ENCODE measurements around the gene LRTM2. TPM values are rescaled to one million over a fixed set of nuclear protein-coding genes. Genes with fewer than 3 reads are reported as not detected.

LRTM2 gene
- total RNA-seq, 2 donors from 2014 or later, result 0.14 TPM; not detected in 1

DNA sequence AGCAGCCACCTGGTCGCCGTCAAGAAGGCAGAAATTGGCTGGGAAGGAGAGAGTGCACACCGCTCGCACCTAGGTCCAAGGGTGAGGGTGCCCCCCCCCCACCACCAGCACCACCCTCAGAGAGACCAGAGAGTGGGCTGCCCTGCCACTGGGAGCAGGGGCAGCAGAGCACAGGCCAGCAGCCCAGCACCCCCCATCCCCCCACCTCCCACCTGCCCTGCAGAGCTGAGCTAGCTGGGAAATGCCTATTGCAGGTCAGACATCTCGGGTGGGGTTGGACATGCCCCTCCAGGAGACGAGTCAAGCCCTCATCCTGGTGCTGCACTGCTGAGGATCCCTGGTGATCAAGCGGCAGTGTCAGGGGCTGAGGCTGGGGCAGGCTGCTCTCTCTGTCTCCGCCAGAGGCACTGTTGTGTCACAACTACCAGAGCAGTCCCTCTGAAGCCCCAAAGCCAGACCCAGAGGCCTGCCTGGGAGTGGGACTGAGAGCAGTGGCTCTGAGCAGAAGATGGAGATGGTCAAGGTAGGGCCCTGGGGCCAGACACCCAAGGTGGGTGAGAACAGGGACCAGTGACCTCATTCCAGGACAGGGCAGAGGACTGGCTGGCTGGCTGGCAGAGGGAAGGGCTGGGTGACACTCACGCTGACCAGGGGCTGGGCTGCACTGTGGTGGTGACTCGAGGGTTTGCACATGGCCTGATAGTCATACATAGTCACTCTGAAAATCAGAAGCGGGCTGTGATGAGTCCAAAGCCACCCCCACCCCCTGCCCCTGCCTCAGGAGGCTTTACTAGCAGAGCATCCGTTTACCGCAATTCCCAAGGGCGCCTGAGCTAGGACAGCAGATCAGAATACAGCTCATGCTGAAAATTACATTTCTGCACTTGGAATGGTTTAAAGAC is 19.7 kb upstream of the LRTM2 start:
- Mint-ChIP-seq H3K9me3 (peaks cover 0 to 1% of the 10 kb centered on the region in 2 donors), H3K27me3 (ENCODE audit: low read depth) (no peaks in the 10 kb centered on the region), H3K36me3 (ENCODE audit: insufficient read depth in 2 of 2) (peaks cover 0 to 2% of the 10 kb centered on the region in 2 donors), H3K4me1 (ENCODE audit: low read depth) (peaks cover 12% of the 10 kb centered on the region), H3K27ac (no peak overlapping the region), H3K4me3 (no peak overlapping the region)
- DNase-seq (no peak), ATAC-seq (replicated peaks in 1 of 2) (no peak)

- Mint-ChIP-seq H3K27me3 (ENCODE audit: low read depth) (no peaks in the 10 kb centered on the region), H3K36me3 (ENCODE audit: insufficient read depth in 2 of 2) (no peaks in the 10 kb centered on the region), H3K27ac (no peak overlapping the region), H3K4me3 (no peak overlapping the region), H3K9me3 (peaks cover 0 to 1% of the 10 kb centered on the region in 2 donors), H3K4me1 (ENCODE audit: low read depth) (peaks cover 8% of the 10 kb centered on the region)
- DNase-seq, result no peak
- no peak for ATAC-seq (replicated peaks in 1 of 2)
Measured at GRCh38 chr12:1801303-1801975, 18.9 kb upstream of the LRTM2 start.

DNA sequence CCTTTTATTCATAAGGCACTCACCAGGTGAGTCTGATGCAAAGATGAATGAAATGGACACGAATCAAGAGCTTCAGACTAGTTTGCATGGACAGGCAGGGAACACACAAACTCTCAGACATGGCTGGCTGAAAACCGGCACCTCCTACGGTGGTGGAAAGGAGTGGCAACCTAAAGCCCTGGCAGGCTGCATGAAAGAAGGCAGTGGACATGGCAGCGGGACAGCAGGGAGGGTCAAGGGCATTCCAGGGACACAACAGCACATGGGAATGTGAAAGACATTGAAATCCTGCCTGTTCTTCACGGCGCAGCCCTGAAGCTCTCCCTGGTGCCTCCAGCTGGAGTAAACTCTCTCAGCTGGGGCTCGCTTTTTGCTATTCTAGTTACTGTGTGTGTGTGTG is 16.6 kb upstream of the LRTM2 start:
- H3K4me3 Mint-ChIP-seq, result no peak overlapping the region
- H3K9me3 Mint-ChIP-seq, result peaks cover 0 to 1% of the 10 kb centered on the region in 2 donors
- peaks cover 8% of the 10 kb centered on the region for H3K4me1 Mint-ChIP-seq (ENCODE audit: low read depth)
- no peak overlapping the region for H3K27ac Mint-ChIP-seq
- no peak for ATAC-seq (replicated peaks in 1 of 2)
- no peaks in the 10 kb centered on the region for H3K27me3 Mint-ChIP-seq (ENCODE audit: low read depth)
- H3K36me3 Mint-ChIP-seq (ENCODE audit: insufficient read depth in 2 of 2), result no peaks in the 10 kb centered on the region
- no peak for DNase-seq

DNA sequence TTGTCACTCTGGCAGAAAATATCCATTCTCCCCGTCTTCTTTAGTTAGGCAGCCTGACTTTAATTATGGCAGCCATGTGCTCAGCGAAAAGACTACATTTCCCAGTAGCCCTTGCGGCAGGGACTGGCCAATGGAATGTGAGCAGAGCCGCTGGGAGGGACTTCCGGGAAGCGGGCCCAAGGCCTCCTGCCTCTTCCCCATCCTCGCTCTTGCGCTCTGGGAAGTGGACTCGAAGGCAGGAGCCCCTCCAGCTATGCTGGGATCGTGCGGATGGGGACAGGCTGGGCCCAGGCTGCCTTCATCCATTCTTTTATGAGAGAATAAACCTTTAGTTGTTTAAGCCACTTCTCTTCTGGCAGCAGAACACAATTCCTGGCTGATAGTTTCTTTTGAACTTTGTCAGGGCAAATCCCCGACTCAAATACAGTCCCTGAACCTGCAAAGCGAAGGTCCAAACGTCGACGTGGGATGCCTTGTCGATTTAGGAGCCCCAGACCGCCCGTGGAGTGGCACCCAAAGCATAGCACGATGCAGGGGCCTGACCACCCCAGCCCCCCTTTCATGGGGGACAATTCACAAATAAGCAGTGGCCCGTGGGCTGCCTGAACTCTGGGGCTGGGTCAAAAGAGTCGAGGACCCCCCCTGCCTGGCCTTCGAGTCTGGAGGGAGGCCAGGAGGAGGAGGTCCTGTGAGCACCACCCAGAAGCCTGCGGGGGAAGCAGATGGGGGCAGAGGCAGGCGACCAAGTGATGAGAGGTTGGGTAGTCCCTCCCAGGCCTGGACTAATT is 15.6 kb upstream of the LRTM2 start:
- Mint-ChIP-seq H3K9me3 (peaks cover 0 to 1% of the 10 kb centered on the region in 2 donors), H3K27ac (peak overlapping the region; percentile 51), H3K36me3 (ENCODE audit: insufficient read depth in 2 of 2) (no peaks in the 10 kb centered on the region), H3K4me3 (no peak overlapping the region), H3K27me3 (ENCODE audit: low read depth) (no peaks in the 10 kb centered on the region), H3K4me1 (ENCODE audit: low read depth) (peaks cover 8% of the 10 kb centered on the region)
- peak; percentile 92 to 96 for ATAC-seq (replicated peaks in 1 of 2)
- peak; percentile 87 to 90 for DNase-seq

- no peak for ATAC-seq (replicated peaks in 1 of 2)
- no peak for DNase-seq
- no peaks in the 10 kb centered on the region for H3K27me3 Mint-ChIP-seq (ENCODE audit: low read depth)
- H3K27ac Mint-ChIP-seq, result no peak overlapping the region
- peaks cover 15% of the 10 kb centered on the region for H3K4me1 Mint-ChIP-seq (ENCODE audit: low read depth)
- no peak overlapping the region for H3K4me3 Mint-ChIP-seq
- H3K36me3 Mint-ChIP-seq (ENCODE audit: insufficient read depth in 2 of 2), result no peaks in the 10 kb centered on the region
- H3K9me3 Mint-ChIP-seq, result peaks cover 0 to 1% of the 10 kb centered on the region in 2 donors
Measured at GRCh38 chr12:1805441-1806081, 14.8 kb upstream of the LRTM2 start.

GRCh38 chr12:1806301-1807086 is 13.9 kb upstream of the LRTM2 start:
- Mint-ChIP-seq H3K9me3 (peaks cover 0 to 1% of the 10 kb centered on the region in 2 donors), H3K4me1 (ENCODE audit: low read depth) (peaks cover 15% of the 10 kb centered on the region), H3K36me3 (ENCODE audit: insufficient read depth in 2 of 2) (no peaks in the 10 kb centered on the region), H3K27me3 (ENCODE audit: low read depth) (no peaks in the 10 kb centered on the region), H3K27ac (no peak overlapping the region), H3K4me3 (no peak overlapping the region)
- DNase-seq, result no peak
- no peak for ATAC-seq (replicated peaks in 1 of 2)

DNA sequence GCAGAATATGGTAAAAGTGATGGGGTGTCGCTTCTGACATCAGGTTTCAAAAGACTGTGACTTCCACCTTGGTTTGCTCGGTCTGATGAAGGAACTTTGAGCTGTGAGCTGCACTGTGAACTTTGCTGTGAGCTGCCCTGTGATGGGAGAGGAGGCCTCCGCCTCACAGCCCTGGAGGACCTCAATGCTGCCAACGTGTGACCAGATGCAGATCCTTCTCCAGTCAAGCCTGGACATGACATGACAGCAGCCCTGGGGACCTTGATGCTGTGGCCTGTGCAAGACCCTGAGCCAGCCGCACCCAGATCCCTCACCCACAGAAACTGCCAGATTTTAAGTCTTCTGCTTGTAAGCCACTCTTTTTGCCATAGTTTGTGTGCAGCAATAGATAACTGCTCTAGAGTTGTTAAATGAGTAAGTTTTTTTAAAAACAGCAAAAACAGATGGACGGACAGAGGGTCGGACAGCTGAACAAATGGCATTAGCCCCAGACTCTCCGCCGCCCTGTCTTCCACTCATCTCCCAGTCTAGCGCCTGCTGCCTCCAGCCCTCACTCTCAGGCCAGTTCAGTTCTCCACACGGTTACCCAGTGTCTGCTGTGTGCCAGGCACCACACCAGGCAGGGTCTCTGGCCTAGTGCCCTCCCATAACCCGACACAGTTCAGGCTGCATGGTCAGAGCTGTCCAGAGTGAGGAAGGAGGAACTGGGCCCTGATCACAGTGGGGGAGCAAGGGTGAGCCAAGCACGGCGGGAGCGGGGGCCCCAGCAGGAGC is 13.1 kb upstream of the LRTM2 start:
- no peak overlapping the region for H3K4me3 Mint-ChIP-seq
- H3K9me3 Mint-ChIP-seq, result peaks cover 0 to 1% of the 10 kb centered on the region in 2 donors
- ATAC-seq (replicated peaks in 1 of 2) (no peak), DNase-seq (no peak)
- no peak overlapping the region for H3K27ac Mint-ChIP-seq
- H3K27me3 Mint-ChIP-seq (ENCODE audit: low read depth), result no peaks in the 10 kb centered on the region
- H3K36me3 Mint-ChIP-seq (ENCODE audit: insufficient read depth in 2 of 2), result no peaks in the 10 kb centered on the region
- peaks cover 15% of the 10 kb centered on the region for H3K4me1 Mint-ChIP-seq (ENCODE audit: low read depth)

- Mint-ChIP-seq H3K27ac (no peak overlapping the region), H3K4me3 (no peak overlapping the region), H3K9me3 (peaks cover 0 to 1% of the 10 kb centered on the region in 2 donors), H3K4me1 (ENCODE audit: low read depth) (peaks cover 15% of the 10 kb centered on the region), H3K36me3 (ENCODE audit: insufficient read depth in 2 of 2) (no peaks in the 10 kb centered on the region), H3K27me3 (ENCODE audit: low read depth) (no peaks in the 10 kb centered on the region)
- no peak for DNase-seq
- no peak for ATAC-seq (replicated peaks in 1 of 2)
Measured at GRCh38 chr12:1808036-1808797, 12.1 kb upstream of the LRTM2 start.

- Mint-ChIP-seq H3K4me1 (ENCODE audit: low read depth) (peaks cover 15% of the 10 kb centered on the region), H3K27me3 (ENCODE audit: low read depth) (no peaks in the 10 kb centered on the region), H3K4me3 (no peak overlapping the region), H3K27ac (peak overlapping the region; percentile 12), H3K9me3 (peaks cover 0 to 1% of the 10 kb centered on the region in 2 donors), H3K36me3 (ENCODE audit: insufficient read depth in 2 of 2) (no peaks in the 10 kb centered on the region)
- DNase-seq, result no peak
- ATAC-seq (replicated peaks in 1 of 2), result no peak
Measured at GRCh38 chr12:1808798-1809480, 11.4 kb upstream of the LRTM2 start.

GRCh38 chr12:1809591-1810190 is 10.7 kb upstream of the LRTM2 start:
- H3K27ac Mint-ChIP-seq, result peak overlapping the region; percentile 55
- no peaks in the 10 kb centered on the region for H3K27me3 Mint-ChIP-seq (ENCODE audit: low read depth)
- DNase-seq (no peak), ATAC-seq (replicated peaks in 1 of 2) (no peak)
- H3K4me3 Mint-ChIP-seq, result no peak overlapping the region
- peaks cover 9% of the 10 kb centered on the region for H3K4me1 Mint-ChIP-seq (ENCODE audit: low read depth)
- H3K36me3 Mint-ChIP-seq (ENCODE audit: insufficient read depth in 2 of 2), result no peaks in the 10 kb centered on the region
- no peaks in the 10 kb centered on the region for H3K9me3 Mint-ChIP-seq

All from activated T-cell treated with anti-CD3 and anti-CD28 coated beads, Interleukin-2, amount 50 U/mL, for 72 hours (primary cell).